Calu3 (cell line): Measurements from ENCODE around the gene CUL7. TPM values are rescaled to one million over a fixed set of nuclear protein-coding genes. Genes with fewer than 3 reads are reported as not detected.
A peak's percentile ranks its signal among the peaks of the same experiment; 100 is the strongest.

Experiments
- BruUV-seq: library from RNA; stranded (reverse); fragments of 400-500 nt; replicated peaks from 2 replicates; lab custom pipeline; 2021; lab: Mats Ljungman, UMichigan
- CTCF ChIA-PET: fragments of 300-600 bp; sonication (Branson Sonifier 250); formaldehyde crosslinking; loops from one replicate; lab custom pipeline; 2022; ENCODE audit warnings: antibody characterized with exemption; lab: Charles Lee
- DNase-seq: peaks from one replicate; pipeline ENCODE4 v3.0.0; 2022
- H3K27ac Mint-ChIP-seq: one replicate; pipeline ENCODE4 v1.8.0; 2022; ENCODE audit warnings: mixed read lengths; ENCODE audit not compliant: unreplicated experiment
- H3K27me3 Mint-ChIP-seq: one replicate; pipeline ENCODE4 v1.8.0; 2022; ENCODE audit warnings: mixed read lengths; ENCODE audit not compliant: unreplicated experiment
- H3K36me3 Mint-ChIP-seq: one replicate; pipeline ENCODE4 v1.8.0; 2022; ENCODE audit warnings: mild to moderate bottlenecking, moderate library complexity, mixed read lengths; ENCODE audit not compliant: insufficient read depth, unreplicated experiment
- H3K4me1 Mint-ChIP-seq: one replicate; pipeline ENCODE4 v1.8.0; 2022; ENCODE audit warnings: mild to moderate bottlenecking, low read depth, mixed read lengths; ENCODE audit not compliant: unreplicated experiment
- H3K4me3 Mint-ChIP-seq: one replicate; pipeline ENCODE4 v1.8.0; 2022; ENCODE audit warnings: mild to moderate bottlenecking, low read depth, moderate library complexity, mixed read lengths; ENCODE audit not compliant: unreplicated experiment
- H3K9me3 Mint-ChIP-seq: one replicate; pipeline ENCODE4 v1.8.0; 2022; ENCODE audit warnings: low read depth, mixed read lengths; ENCODE audit not compliant: unreplicated experiment
- CTCF ChIP-seq: fragments of 200-600 bp; IDR thresholded peaks from one replicate; pipeline ENCODE4 v1.8.0; 2022; ENCODE audit warnings: antibody characterized with exemption; ENCODE audit not compliant: unreplicated experiment
- intact Hi-C: fragments of 100-400 bp; cut with micrococcal nuclease; formaldehyde crosslinking; loops from one replicate; pipeline ENCODE4 v1.10.0; 2022; ENCODE audit not compliant: unreplicated experiment
- total RNA-seq: library from RNA; stranded (reverse); gene quantifications from 2 replicates; pipeline ENCODE4 v1.2.3, GENCODE V29; 2022

The CUL7 gene
- total RNA-seq, 1 experiment from 2014 or later, result 25.5 TPM

DNA sequence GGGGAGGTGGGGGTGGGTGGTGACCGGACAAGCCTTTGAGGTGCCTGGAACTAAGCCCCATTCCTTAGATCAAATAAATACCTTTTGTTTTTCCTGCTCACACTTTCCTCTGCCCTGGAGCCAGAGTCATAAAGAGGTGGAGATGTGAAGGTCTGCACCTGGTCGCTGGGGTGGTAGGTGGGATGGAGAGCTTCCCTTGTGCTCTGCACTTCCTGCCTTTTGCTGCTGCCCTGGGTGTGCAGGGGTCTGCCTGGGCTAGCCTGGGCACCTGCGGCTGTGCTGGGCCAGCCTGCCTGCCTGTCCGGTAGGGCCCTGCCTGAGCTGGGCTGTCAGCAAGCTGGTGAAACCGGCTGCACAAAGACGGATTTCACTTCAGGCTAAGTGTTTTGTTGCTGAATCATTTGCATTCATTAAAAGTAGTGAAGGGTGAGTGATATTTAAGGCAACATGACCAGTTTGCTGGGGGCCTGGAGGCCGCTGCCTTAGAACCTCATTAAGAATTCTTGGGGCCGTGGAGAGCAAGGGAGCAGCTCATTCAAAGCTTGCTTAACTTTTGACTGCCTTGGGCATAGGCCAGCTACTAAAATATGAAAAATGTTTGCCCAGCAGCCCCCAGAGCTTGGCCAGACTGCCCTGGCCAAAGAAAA, 42.9 kb upstream of the CUL7 start:
- no peaks in the 10 kb centered on the region for H3K9me3 Mint-ChIP-seq
- H3K27ac Mint-ChIP-seq, result peak overlapping the region; percentile 68
- peaks cover 49% of the 10 kb centered on the region for H3K4me1 Mint-ChIP-seq
- CTCF ChIA-PET, result interaction anchor here (0.7 to 2.0 kb wide), 7 partner anchors 13 to 796 kb away, joined by 3 to 9 read pairs (median 5); partner anchors contain the start of genes KLC4, KLHDC3, MEA1 and MRPL2
- BruUV-seq, result no TSS peak
- peak overlapping the region; percentile 59 for H3K4me3 Mint-ChIP-seq
- no peak for TF ChIP-seq CTCF
- no peaks in the 10 kb centered on the region for H3K27me3 Mint-ChIP-seq
- DNase-seq, result peak; percentile 82
- intact Hi-C loops, result no loop called here
- no peaks in the 10 kb centered on the region for H3K36me3 Mint-ChIP-seq

DNA sequence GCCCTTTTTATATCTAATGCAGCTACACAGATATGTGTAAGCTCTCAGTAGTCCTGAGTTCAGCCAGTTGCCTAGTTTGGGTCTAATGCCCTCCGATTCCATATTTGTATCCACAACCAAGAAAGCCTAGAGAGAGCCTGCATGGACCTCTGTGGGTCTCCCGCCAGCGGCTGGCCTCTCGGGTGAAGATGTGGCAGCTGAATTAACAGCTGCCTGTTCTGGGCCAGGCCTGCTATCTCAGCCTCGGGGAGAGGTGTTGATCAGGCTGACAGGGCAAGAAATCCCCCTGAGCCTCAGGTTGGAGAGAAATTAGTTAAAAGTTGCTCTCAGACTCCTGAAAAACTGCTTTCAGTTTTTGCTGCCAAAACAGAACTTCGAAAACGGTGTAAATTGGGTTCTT, 42.3 kb upstream of the CUL7 start:
- H3K27me3 Mint-ChIP-seq, result no peaks in the 10 kb centered on the region
- DNase-seq, result no peak
- H3K27ac Mint-ChIP-seq, result peak overlapping the region; percentile 68
- no peak for TF ChIP-seq CTCF
- peaks cover 49% of the 10 kb centered on the region for H3K4me1 Mint-ChIP-seq
- CTCF ChIA-PET, result interaction anchor here (0.5 to 2.0 kb wide), 8 partner anchors 14 to 796 kb away, joined by 3 to 9 read pairs (median 4); partner anchors contain the start of genes KLC4, KLHDC3, MEA1 and MRPL2
- H3K9me3 Mint-ChIP-seq, result no peaks in the 10 kb centered on the region
- no TSS peak for BruUV-seq
- intact Hi-C loops, result no loop called here
- peak overlapping the region; percentile 59 for H3K4me3 Mint-ChIP-seq
- no peaks in the 10 kb centered on the region for H3K36me3 Mint-ChIP-seq

- H3K27ac Mint-ChIP-seq, result peak overlapping the region; percentile 59
- peaks cover 58% of the 10 kb centered on the region for H3K4me1 Mint-ChIP-seq
- CTCF ChIA-PET, result interaction anchor here (0.6 to 0.9 kb wide), 2 partner anchors 10 to 36 kb away, joined by 3 read pairs; no protein-coding TSS in a partner anchor
- no peaks in the 10 kb centered on the region for H3K27me3 Mint-ChIP-seq
- intact Hi-C loops, result no loop called here
- DNase-seq, result peak; percentile 37
- BruUV-seq, result no TSS peak
- H3K4me3 Mint-ChIP-seq, result peak overlapping the region; percentile 64
- no peaks in the 10 kb centered on the region for H3K36me3 Mint-ChIP-seq
- no peaks in the 10 kb centered on the region for H3K9me3 Mint-ChIP-seq
- TF ChIP-seq CTCF, result no peak
Observed at GRCh38 chr6:43093436-43094289, 40.0 kb upstream of the CUL7 start.

- no peak for DNase-seq
- no peak for TF ChIP-seq CTCF
- intact Hi-C loops, result no loop called here
- CTCF ChIA-PET, result interaction anchor here (0.9 kb wide), 1 partner anchor 9 kb away, joined by 3 read pairs; no protein-coding TSS in a partner anchor
- H3K9me3 Mint-ChIP-seq, result no peaks in the 10 kb centered on the region
- H3K27ac Mint-ChIP-seq, result no peak overlapping the region
- H3K27me3 Mint-ChIP-seq, result no peaks in the 10 kb centered on the region
- peaks cover 49% of the 10 kb centered on the region for H3K4me1 Mint-ChIP-seq
- H3K4me3 Mint-ChIP-seq, result peak overlapping the region; percentile 64
- no peaks in the 10 kb centered on the region for H3K36me3 Mint-ChIP-seq
- BruUV-seq, result no TSS peak
Observed at GRCh38 chr6:43092635-43093034, 39.0 kb upstream of the CUL7 start.
